ENCODE measurements around the gene SNX15. TPM values are rescaled to one million over a fixed set of nuclear protein-coding genes. Genes with fewer than 3 reads are reported as not detected.
"Not testable (repeated sequence)": the region's sequence is repeated elsewhere in the genome, so short reads cannot be mapped to it uniquely, and the experiment has no call there.

The SNX15 gene
- total RNA-seq, 2 experiments from 2014 or later: 22.4 to 28.3 TPM

DNA sequence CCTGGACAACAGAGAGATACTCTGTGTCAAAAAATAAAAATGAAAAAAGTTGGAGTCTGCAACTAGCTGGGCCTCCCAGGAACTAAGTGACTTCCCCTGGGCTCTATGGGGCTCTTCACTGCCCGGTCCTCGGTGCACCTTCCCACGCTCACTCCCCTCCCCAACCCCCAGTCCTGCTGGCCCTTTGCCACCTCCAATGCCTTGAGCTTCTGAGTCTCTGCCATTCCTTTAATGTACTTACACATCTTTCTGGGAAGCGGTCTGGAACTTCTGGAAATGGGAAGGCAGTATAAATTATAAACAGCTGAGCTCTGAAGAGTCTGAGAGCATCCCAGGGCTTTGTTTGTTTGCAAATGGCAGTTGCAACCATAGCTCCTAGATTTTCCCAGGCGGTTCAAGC lies 24.5 kb upstream of the SNX15 start:
- no peaks in the 10 kb centered on the region for H3K27me3 Mint-ChIP-seq
- H3K27ac Mint-ChIP-seq: no peak overlapping the region
- POLR2A ChIA-PET: no interaction called here
- DNase-seq (no peak), ATAC-seq (ENCODE audit: low read depth) (no peak)
- no peak overlapping the region for H3K4me3 Mint-ChIP-seq
- H3K9me3 Mint-ChIP-seq: no peaks in the 10 kb centered on the region
- H3K4me1 Mint-ChIP-seq: peaks cover 14% of the 10 kb centered on the region
- H3K36me3 Mint-ChIP-seq: no peaks in the 10 kb centered on the region

DNA sequence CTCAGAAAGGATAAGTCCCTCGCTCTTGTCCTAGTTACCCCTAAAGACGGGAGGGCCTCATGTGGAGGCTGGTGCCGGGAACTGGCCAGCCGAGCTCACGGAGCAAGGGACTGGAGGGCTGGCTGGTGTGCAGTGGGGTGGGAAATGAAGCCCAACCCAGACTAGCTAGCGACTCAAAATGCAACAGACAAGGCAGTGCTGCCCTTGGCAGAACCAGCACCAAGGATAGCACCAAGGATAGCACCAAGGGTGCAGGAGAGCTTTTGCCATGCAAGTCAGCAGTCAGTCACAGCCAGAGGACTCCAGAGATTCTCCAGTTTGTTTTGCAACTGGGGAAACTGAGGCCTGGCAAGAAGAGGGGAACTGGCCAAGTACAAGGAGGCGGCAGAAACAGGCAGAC lies 24.0 kb upstream of the SNX15 start:
- H3K27me3 Mint-ChIP-seq: no peaks in the 10 kb centered on the region
- no peaks in the 10 kb centered on the region for H3K9me3 Mint-ChIP-seq
- H3K4me1 Mint-ChIP-seq: peaks cover 11% of the 10 kb centered on the region
- no peak overlapping the region for H3K4me3 Mint-ChIP-seq
- POLR2A ChIA-PET: no interaction called here
- H3K27ac Mint-ChIP-seq: no peak overlapping the region
- DNase-seq (no peak), ATAC-seq (ENCODE audit: low read depth) (peak; percentile 31)
- no peaks in the 10 kb centered on the region for H3K36me3 Mint-ChIP-seq

DNA sequence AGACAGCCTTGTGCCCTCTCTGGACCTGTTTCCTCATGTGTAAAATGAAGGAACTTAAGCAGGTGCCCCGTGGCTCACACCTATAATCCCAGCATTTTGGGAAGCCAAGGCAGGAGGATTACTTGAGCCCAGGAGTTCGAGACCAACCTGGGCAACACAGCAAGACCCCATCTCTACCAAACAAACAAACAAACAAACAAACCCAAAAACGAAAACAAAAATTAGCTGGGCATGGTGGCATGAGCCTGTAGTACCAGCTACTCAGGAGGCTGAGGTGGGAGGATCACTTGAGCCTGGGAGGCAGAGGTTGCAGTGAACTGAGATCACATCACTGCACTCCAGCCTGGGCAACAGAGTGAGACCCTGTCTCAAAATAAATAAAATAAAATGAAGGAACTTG lies 23.3 kb upstream of the SNX15 start:
- DNase-seq; H3K27ac Mint-ChIP-seq; H3K4me1 Mint-ChIP-seq; H3K9me3 Mint-ChIP-seq; H3K27me3 Mint-ChIP-seq; H3K4me3 Mint-ChIP-seq; H3K36me3 Mint-ChIP-seq; ATAC-seq (ENCODE audit: low read depth): not testable (repeated sequence)
- POLR2A ChIA-PET: interaction anchor here (1.3 kb wide), 1 partner anchor 11 kb away, joined by 3 read pairs; no protein-coding TSS in a partner anchor

DNA sequence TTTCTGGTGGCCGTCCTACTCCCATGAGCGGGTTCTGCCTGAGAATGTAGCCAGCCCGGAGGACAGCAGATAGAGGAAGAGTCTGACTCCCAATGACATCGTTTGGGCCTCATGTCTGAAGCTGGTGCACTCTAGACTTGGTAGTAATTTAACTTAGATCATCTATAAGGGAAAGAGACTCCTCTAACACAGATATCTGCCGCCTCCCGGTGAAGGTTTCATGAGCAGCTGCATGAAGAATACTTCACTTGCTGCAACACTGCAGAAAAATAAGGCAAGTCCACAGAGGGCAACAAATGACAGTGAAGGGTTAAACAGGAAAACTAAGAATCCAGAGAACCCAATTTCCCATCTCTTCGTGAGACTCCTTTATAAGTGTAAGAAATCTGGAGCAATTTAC lies 19.2 kb upstream of the SNX15 start:
- Mint-ChIP-seq H3K4me1 (peaks cover 3% of the 10 kb centered on the region), H3K27ac (no peak overlapping the region), H3K36me3 (no peaks in the 10 kb centered on the region), H3K9me3 (no peaks in the 10 kb centered on the region), H3K4me3 (no peak overlapping the region), H3K27me3 (no peaks in the 10 kb centered on the region)
- DNase-seq (no peak), ATAC-seq (ENCODE audit: low read depth) (no peak)
- POLR2A ChIA-PET: no interaction called here

DNA sequence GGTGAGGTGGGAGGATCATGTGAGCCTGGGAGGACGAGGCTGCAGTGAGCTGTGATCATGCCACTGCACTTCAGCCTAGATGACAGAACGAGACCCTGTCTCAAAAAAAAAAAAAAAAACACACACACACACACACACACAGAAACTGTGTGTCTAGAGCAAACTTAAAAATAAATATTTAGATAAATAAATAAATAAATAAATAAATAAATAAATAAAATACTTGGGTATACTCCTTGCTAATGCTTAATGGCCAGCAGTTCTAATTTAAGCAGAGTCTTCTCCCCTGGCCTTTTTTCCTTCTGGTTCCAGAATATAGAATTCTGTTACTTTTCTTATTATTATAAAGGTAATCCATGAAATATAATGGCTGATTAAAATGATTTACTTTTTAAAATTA lies 18.4 kb upstream of the SNX15 start:
- POLR2A ChIA-PET: interaction anchor here (0.7 kb wide), 1 partner anchor 9 kb away, joined by 5 read pairs; no protein-coding TSS in a partner anchor
- ATAC-seq (ENCODE audit: low read depth) (no peak), DNase-seq (no peak)
- Mint-ChIP-seq H3K4me1 (peaks cover 7% of the 10 kb centered on the region), H3K27ac (no peak overlapping the region), H3K27me3 (no peaks in the 10 kb centered on the region), H3K9me3 (no peaks in the 10 kb centered on the region), H3K36me3 (no peaks in the 10 kb centered on the region), H3K4me3 (no peak overlapping the region)

GRCh38 chr11:65013130-65013887 lies 13.9 kb upstream of the SNX15 start:
- peak overlapping the region; percentile 98 for H3K27ac Mint-ChIP-seq
- ATAC-seq (ENCODE audit: low read depth) (peak; percentile 86), DNase-seq (peak; percentile 91)
- H3K4me1 Mint-ChIP-seq: peaks cover 20% of the 10 kb centered on the region
- H3K4me3 Mint-ChIP-seq: peak overlapping the region; percentile 91
- no peaks in the 10 kb centered on the region for H3K9me3 Mint-ChIP-seq
- peaks cover 12% of the 10 kb centered on the region for H3K36me3 Mint-ChIP-seq
- H3K27me3 Mint-ChIP-seq: no peaks in the 10 kb centered on the region
- POLR2A ChIA-PET: interaction anchor here (0.7 to 3.5 kb wide), 17 partner anchors 12 to 169 kb away, joined by 3 to 22 read pairs (median 6); partner anchors contain the start of genes BATF2, CAPN1, SAC3D1 and SNX15

DNA sequence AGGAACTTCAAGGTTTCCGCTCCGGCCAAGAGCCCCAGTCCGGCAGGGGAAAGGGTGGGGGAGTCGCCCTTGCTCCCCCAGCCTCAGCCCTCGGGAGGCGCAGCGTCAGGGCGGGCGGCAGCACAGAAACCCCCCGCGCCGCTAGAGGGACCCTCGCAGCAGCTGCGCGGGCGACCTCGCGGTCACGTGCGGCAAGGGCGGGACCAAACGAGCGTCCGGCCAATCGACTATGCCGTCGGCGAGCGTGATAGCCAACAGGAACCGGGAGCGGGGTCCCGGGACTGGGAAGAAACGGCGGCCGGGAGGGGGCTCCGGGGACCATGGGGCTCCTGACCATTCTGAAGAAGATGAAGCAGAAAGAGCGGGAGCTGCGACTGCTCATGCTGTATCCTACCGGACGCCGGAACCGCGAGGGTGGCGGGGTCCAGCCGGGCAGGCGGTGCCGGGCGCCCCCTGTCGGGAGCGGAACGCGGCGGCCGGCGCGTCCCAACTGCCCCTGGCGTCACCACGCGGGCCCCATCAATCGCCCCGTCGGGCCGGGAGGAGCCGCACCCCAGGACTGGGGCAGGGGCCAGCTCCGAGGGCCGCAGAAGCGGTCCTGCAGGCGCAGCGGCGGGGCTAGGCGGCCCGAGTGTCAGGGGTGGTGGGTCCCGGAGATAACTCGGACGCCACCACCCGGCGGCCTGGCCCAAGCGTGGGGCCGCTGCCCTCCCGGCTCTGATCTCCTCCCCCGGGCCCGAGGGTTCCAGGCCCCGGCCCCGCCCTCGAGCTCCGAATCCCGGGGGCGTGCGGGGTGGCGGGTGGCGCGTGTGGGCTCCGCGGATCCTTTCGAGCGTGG lies 13.1 kb upstream of the SNX15 start, which contains the start of gene ARL2:
Gene ARL2, plus strand, starts transcription at position 273 of the 838 bp plus-strand sequence. Its CDS starts 48 bp downstream, at position 321.
- Mint-ChIP-seq H3K27me3 (no peaks in the 10 kb centered on the region), H3K27ac (peak within 1 kb of the TSS; percentile 98), H3K4me3 (peak within 1 kb of the TSS; percentile 91), H3K36me3 (peaks cover 15% of the 10 kb centered on the region), H3K4me1 (peaks cover 20% of the 10 kb centered on the region), H3K9me3 (no peaks in the 10 kb centered on the region)
- POLR2A ChIA-PET: interaction anchor here (0.9 to 3.5 kb wide), 22 partner anchors 10 to 167 kb away, joined by 3 to 22 read pairs (median 4); partner anchors contain the start of genes CAPN1, CDCA5, MAJIN and PPP2R5B
- ATAC-seq (ENCODE audit: low read depth) (peak; percentile 75), DNase-seq (peak; percentile 90)

GRCh38 chr11:65014726-65015227 lies 12.5 kb upstream of the SNX15 start:
- no peaks in the 10 kb centered on the region for H3K9me3 Mint-ChIP-seq
- peak overlapping the region; percentile 91 for H3K27ac Mint-ChIP-seq
- ATAC-seq (ENCODE audit: low read depth) (no peak), DNase-seq (no peak)
- peaks cover 15% of the 10 kb centered on the region for H3K36me3 Mint-ChIP-seq
- POLR2A ChIA-PET: interaction anchor here (0.7 to 3.5 kb wide), 22 partner anchors 10 to 167 kb away, joined by 3 to 22 read pairs (median 4); partner anchors contain the start of genes CAPN1, CDCA5, FAU and MAJIN
- peaks cover 20% of the 10 kb centered on the region for H3K4me1 Mint-ChIP-seq
- H3K27me3 Mint-ChIP-seq: no peaks in the 10 kb centered on the region
- H3K4me3 Mint-ChIP-seq: peak overlapping the region; percentile 91

DNA sequence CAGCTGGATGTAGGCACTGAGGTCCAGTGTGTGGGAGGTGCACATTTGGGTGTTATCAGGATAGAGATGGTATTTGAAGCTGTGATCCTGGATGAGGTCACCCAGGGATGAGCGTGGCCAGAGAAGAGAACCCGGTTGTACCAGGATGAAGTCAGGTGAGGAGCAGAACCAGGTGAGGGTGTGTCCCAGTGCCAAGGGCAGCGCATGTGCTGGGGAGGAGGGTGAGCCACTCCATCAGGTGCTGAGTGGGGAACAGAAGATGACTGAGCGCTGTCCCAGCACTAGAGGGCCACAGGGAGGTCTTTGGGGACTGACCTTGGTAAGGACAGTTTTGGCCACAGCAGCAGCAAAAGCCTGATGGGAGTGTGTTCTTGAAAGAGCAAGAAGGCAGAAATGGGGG lies 10.5 kb upstream of the SNX15 start:
- Mint-ChIP-seq H3K36me3 (peaks cover 15% of the 10 kb centered on the region), H3K4me1 (peaks cover 27% of the 10 kb centered on the region), H3K9me3 (no peaks in the 10 kb centered on the region), H3K4me3 (no peak overlapping the region), H3K27ac (peak overlapping the region; percentile 3), H3K27me3 (no peaks in the 10 kb centered on the region)
- DNase-seq: no peak
- ATAC-seq (ENCODE audit: low read depth): no peak
- POLR2A ChIA-PET: interaction anchor here (0.7 kb wide), 1 partner anchor 10 kb away, joined by 4 read pairs; no protein-coding TSS in a partner anchor

- H3K4me3 Mint-ChIP-seq: no peak overlapping the region
- no peaks in the 10 kb centered on the region for H3K9me3 Mint-ChIP-seq
- DNase-seq (no peak), ATAC-seq (ENCODE audit: low read depth) (no peak)
- no peaks in the 10 kb centered on the region for H3K27me3 Mint-ChIP-seq
- no peak overlapping the region for H3K27ac Mint-ChIP-seq
- POLR2A ChIA-PET: interaction anchor here (0.6 kb wide), 1 partner anchor 9 kb away, joined by 5 read pairs; no protein-coding TSS in a partner anchor
- peaks cover 28% of the 10 kb centered on the region for H3K4me1 Mint-ChIP-seq
- peaks cover 17% of the 10 kb centered on the region for H3K36me3 Mint-ChIP-seq
Observed at GRCh38 chr11:65017937-65018336, 9.3 kb upstream of the SNX15 start.

GRCh38 chr11:65019824-65020223 lies 7.4 kb upstream of the SNX15 start:
- no peaks in the 10 kb centered on the region for H3K27me3 Mint-ChIP-seq
- no peaks in the 10 kb centered on the region for H3K9me3 Mint-ChIP-seq
- no peak for ATAC-seq (ENCODE audit: low read depth)
- peaks cover 24% of the 10 kb centered on the region for H3K4me1 Mint-ChIP-seq
- no peak for DNase-seq
- peaks cover 17% of the 10 kb centered on the region for H3K36me3 Mint-ChIP-seq
- H3K4me3 Mint-ChIP-seq: no peak overlapping the region
- no peak overlapping the region for H3K27ac Mint-ChIP-seq
- POLR2A ChIA-PET: no interaction called here

GRCh38 chr11:65021003-65021402 lies 6.2 kb upstream of the SNX15 start:
- Mint-ChIP-seq H3K4me1 (peaks cover 19% of the 10 kb centered on the region), H3K9me3 (no peaks in the 10 kb centered on the region), H3K4me3 (no peak overlapping the region), H3K36me3 (peaks cover 17% of the 10 kb centered on the region), H3K27ac (no peak overlapping the region), H3K27me3 (no peaks in the 10 kb centered on the region)
- DNase-seq: no peak
- ATAC-seq (ENCODE audit: low read depth): peak; percentile 57
- POLR2A ChIA-PET: no interaction called here

GRCh38 chr11:65021509-65021908 lies 5.7 kb upstream of the SNX15 start:
- Mint-ChIP-seq H3K9me3 (no peaks in the 10 kb centered on the region), H3K27me3 (no peaks in the 10 kb centered on the region), H3K4me1 (peaks cover 15% of the 10 kb centered on the region), H3K4me3 (no peak overlapping the region), H3K36me3 (peaks cover 14% of the 10 kb centered on the region), H3K27ac (no peak overlapping the region)
- POLR2A ChIA-PET: no interaction called here
- DNase-seq: no peak
- ATAC-seq (ENCODE audit: low read depth): no peak

Data from activated naive CD8-positive, alpha-beta T cell treated with anti-CD3 and anti-CD28 coated beads, Interleukin-2, amount 10 ng/mL, durations not matched to agents 7 days and 5 days (primary cell).